WTC11 (cell line): ENCODE data around the gene PDE11A. TPM values are rescaled to one million over a fixed set of nuclear protein-coding genes. Genes with fewer than 3 reads are reported as not detected.

Experiments used
- ATAC-seq: fragments of 200-7000 bp; cut with Tn5 transposase; 2 replicates; pipeline ENCODE4 v1.10.0; 2021; ENCODE audit warnings: mild to moderate bottlenecking, moderate library complexity
- CTCF ChIA-PET: fragments of 300-600 bp; sonication (Branson Sonifier 250); formaldehyde crosslinking; loops from one replicate; lab custom pipeline; 2021; ENCODE audit warnings: antibody characterized with exemption; lab: Charles Lee
- POLR2A ChIA-PET: fragments of 350-600 bp; sonication (Branson Sonifier 250); formaldehyde crosslinking; loops from one replicate; lab custom pipeline; 2021; ENCODE audit warnings: antibody characterized with exemption; lab: Charles Lee
- DNase-seq: peaks from one replicate; pipeline ENCODE4 v3.0.0; 2021; ENCODE audit warnings: low spot score
- H3K27ac Mint-ChIP-seq: 2 replicates; pipeline ENCODE4 v1.8.0; 2021; ENCODE audit warnings: mixed read lengths
- H3K27me3 Mint-ChIP-seq: 2 replicates; pipeline ENCODE4 v1.8.0; 2021; ENCODE audit warnings: low read depth, mild to moderate bottlenecking, moderate library complexity, mixed read lengths
- H3K36me3 Mint-ChIP-seq: 2 replicates; pipeline ENCODE4 v1.8.0; 2021; ENCODE audit warnings: mixed read lengths
- H3K4me1 Mint-ChIP-seq: 2 replicates; pipeline ENCODE4 v1.8.0; 2022; ENCODE audit warnings: mixed read lengths
- H3K4me3 Mint-ChIP-seq: 2 replicates; pipeline ENCODE4 v1.8.0; 2021; ENCODE audit warnings: mild to moderate bottlenecking, moderate library complexity, mixed read lengths
- H3K9me3 Mint-ChIP-seq: 2 replicates; pipeline ENCODE4 v1.8.0; 2021; ENCODE audit warnings: mixed read lengths
- ATF1 ChIP-seq: sonication (generic); formaldehyde crosslinking; IDR thresholded peaks from 2 replicates; pipeline ENCODE4 v1.8.1; 2023; ENCODE audit warnings: mild to moderate bottlenecking, moderate library complexity, missing genetic modification reagents
- ELF4 ChIP-seq: sonication (generic); formaldehyde crosslinking; IDR thresholded peaks from 2 replicates; pipeline ENCODE4 v1.8.1; 2022; ENCODE audit warnings: low read depth, mild to moderate bottlenecking, moderate library complexity, missing genetic modification reagents
- FOXJ3 ChIP-seq: sonication (generic); formaldehyde crosslinking; IDR thresholded peaks from 2 replicates; pipeline ENCODE4 v1.9.0; 2021; ENCODE audit warnings: missing genetic modification reagents, mild to moderate bottlenecking, borderline replicate concordance
- GTF2I ChIP-seq: fragments of 250-450 bp; sonication (Bioruptor Pico); conservative IDR thresholded peaks from 2 replicates; pipeline ENCODE4 v1.4.0; 2021; ENCODE audit warnings: mild to moderate bottlenecking
- MYBL2 ChIP-seq: sonication (generic); formaldehyde crosslinking; IDR thresholded peaks from 2 replicates; pipeline ENCODE4 v1.8.1; 2023; ENCODE audit warnings: mild to moderate bottlenecking, moderate library complexity, missing genetic modification reagents
- NR1H2 ChIP-seq: sonication (generic); formaldehyde crosslinking; IDR thresholded peaks from 2 replicates; pipeline ENCODE4 v1.9.0; 2021; ENCODE audit warnings: mild to moderate bottlenecking, moderate library complexity, missing genetic modification reagents
- NR2C2 ChIP-seq: sonication (generic); formaldehyde crosslinking; IDR thresholded peaks from 2 replicates; pipeline ENCODE4 v1.8.0; 2022; ENCODE audit warnings: mild to moderate bottlenecking, missing genetic modification reagents
- OVOL2 ChIP-seq: fragments of 250-450 bp; sonication (Bioruptor Pico); IDR thresholded peaks from 2 replicates; pipeline ENCODE4 v1.9.0; 2021; ENCODE audit warnings: mild to moderate bottlenecking, borderline replicate concordance
- SMAD4 ChIP-seq: sonication (generic); formaldehyde crosslinking; IDR thresholded peaks from 2 replicates; pipeline ENCODE4 v1.8.0; 2022; ENCODE audit warnings: mild to moderate bottlenecking, missing genetic modification reagents
- TEAD1 ChIP-seq: sonication (generic); formaldehyde crosslinking; IDR thresholded peaks from 2 replicates; pipeline ENCODE4 v1.8.0; 2022; ENCODE audit warnings: mild to moderate bottlenecking, missing genetic modification reagents
- ZNF219 ChIP-seq: sonication (generic); formaldehyde crosslinking; IDR thresholded peaks from 2 replicates; pipeline ENCODE4 v1.8.0; 2023; ENCODE audit warnings: missing genetic modification reagents, mild to moderate bottlenecking, borderline replicate concordance
- ZNF396 ChIP-seq: fragments of 250-450 bp; sonication (Bioruptor Pico); IDR thresholded peaks from 2 replicates; pipeline ENCODE4 v1.8.0; 2021; ENCODE audit warnings: mild to moderate bottlenecking, moderate library complexity, borderline replicate concordance
- total RNA-seq: library from RNA; stranded (reverse); gene quantifications from 3 replicates; pipeline ENCODE4 v1.2.3, GENCODE V29; 2021
- TF ChIP-seq, protein P1 (sequence below): sonication (generic); formaldehyde crosslinking; IDR thresholded peaks from 2 replicates; pipeline ENCODE4 v1.8.1; 2023; ENCODE audit warnings: mild to moderate bottlenecking, missing genetic modification reagents, borderline replicate concordance
- TF ChIP-seq, protein P2 (sequence below): sonication (generic); formaldehyde crosslinking; IDR thresholded peaks from 2 replicates; pipeline ENCODE4 v1.8.0; 2022; ENCODE audit warnings: mild to moderate bottlenecking, missing genetic modification reagents
- TF ChIP-seq, protein P3 (sequence below): sonication (generic); formaldehyde crosslinking; IDR thresholded peaks from 2 replicates; pipeline ENCODE4 v1.8.1; 2022; ENCODE audit warnings: mild to moderate bottlenecking, moderate library complexity, missing genetic modification reagents
- TF ChIP-seq, protein P4 (sequence below): sonication (generic); formaldehyde crosslinking; IDR thresholded peaks from 2 replicates; pipeline ENCODE4 v1.8.0; 2023; ENCODE audit warnings: missing genetic modification reagents
- TF ChIP-seq, protein P5 (sequence below): fragments of 200-600 bp; IDR thresholded peaks from 2 replicates; pipeline ENCODE4 v1.8.0; 2022; ENCODE audit warnings: antibody characterized with exemption
- TF ChIP-seq, protein P6 (sequence below): sonication (generic); formaldehyde crosslinking; IDR thresholded peaks from 2 replicates; pipeline ENCODE4 v1.8.1; 2023; ENCODE audit warnings: mild to moderate bottlenecking, missing genetic modification reagents
- TF ChIP-seq, protein P7 (sequence below): sonication (generic); formaldehyde crosslinking; IDR thresholded peaks from 2 replicates; pipeline ENCODE4 v1.8.0; 2023; ENCODE audit warnings: mild to moderate bottlenecking, missing genetic modification reagents
- TF ChIP-seq, protein P8 (sequence below): sonication (generic); formaldehyde crosslinking; IDR thresholded peaks from 2 replicates; pipeline ENCODE4 v1.8.1; 2022; ENCODE audit warnings: mild to moderate bottlenecking, missing genetic modification reagents, moderate library complexity, borderline replicate concordance
- TF ChIP-seq, protein P9 (sequence below): sonication (generic); formaldehyde crosslinking; IDR thresholded peaks from 2 replicates; pipeline ENCODE4 v1.8.1; 2023; ENCODE audit warnings: mild to moderate bottlenecking, missing genetic modification reagents, moderate library complexity

PDE11A gene
- total RNA-seq, 1 experiment from 2014 or later: 0.13 TPM

DNA sequence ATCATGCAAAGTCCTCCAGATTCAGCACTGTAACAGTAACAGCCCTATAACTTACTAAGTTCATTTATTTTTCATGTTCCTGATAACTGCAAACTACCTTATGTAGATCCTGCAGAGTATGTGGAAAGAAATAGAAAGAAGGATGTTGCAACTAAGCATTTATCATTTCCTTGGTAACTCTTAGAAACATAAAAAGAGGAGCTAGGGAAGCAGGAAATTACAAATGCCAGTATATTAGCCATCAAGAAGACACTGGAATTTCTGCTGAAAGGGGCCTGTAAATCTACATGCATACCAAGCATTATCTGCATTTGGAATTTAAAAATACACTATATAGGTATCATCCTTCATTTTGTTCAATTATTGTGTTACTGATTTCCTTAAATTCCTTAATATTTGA is 66.8 kb downstream of the PDE11A start (continued):
- TF ChIP-seq, protein P1, sequence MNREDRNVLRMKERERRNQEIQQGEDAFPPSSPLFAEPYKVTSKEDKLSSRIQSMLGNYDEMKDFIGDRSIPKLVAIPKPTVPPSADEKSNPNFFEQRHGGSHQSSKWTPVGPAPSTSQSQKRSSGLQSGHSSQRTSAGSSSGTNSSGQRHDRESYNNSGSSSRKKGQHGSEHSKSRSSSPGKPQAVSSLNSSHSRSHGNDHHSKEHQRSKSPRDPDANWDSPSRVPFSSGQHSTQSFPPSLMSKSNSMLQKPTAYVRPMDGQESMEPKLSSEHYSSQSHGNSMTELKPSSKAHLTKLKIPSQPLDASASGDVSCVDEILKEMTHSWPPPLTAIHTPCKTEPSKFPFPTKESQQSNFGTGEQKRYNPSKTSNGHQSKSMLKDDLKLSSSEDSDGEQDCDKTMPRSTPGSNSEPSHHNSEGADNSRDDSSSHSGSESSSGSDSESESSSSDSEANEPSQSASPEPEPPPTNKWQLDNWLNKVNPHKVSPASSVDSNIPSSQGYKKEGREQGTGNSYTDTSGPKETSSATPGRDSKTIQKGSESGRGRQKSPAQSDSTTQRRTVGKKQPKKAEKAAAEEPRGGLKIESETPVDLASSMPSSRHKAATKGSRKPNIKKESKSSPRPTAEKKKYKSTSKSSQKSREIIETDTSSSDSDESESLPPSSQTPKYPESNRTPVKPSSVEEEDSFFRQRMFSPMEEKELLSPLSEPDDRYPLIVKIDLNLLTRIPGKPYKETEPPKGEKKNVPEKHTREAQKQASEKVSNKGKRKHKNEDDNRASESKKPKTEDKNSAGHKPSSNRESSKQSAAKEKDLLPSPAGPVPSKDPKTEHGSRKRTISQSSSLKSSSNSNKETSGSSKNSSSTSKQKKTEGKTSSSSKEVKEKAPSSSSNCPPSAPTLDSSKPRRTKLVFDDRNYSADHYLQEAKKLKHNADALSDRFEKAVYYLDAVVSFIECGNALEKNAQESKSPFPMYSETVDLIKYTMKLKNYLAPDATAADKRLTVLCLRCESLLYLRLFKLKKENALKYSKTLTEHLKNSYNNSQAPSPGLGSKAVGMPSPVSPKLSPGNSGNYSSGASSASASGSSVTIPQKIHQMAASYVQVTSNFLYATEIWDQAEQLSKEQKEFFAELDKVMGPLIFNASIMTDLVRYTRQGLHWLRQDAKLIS (CRISPR knock-in tag): no peak
- TF ChIP-seq, protein P2, sequence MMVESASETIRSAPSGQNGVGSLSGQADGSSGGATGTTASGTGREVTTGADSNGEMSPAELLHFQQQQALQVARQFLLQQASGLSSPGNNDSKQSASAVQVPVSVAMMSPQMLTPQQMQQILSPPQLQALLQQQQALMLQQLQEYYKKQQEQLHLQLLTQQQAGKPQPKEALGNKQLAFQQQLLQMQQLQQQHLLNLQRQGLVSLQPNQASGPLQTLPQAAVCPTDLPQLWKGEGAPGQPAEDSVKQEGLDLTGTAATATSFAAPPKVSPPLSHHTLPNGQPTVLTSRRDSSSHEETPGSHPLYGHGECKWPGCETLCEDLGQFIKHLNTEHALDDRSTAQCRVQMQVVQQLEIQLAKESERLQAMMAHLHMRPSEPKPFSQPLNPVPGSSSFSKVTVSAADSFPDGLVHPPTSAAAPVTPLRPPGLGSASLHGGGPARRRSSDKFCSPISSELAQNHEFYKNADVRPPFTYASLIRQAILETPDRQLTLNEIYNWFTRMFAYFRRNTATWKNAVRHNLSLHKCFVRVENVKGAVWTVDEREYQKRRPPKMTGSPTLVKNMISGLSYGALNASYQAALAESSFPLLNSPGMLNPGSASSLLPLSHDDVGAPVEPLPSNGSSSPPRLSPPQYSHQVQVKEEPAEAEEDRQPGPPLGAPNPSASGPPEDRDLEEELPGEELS (CRISPR knock-in tag): no peak
- TF ChIP-seq FOXJ3 (CRISPR knock-in tag) (no peak), ELF4 (CRISPR knock-in tag) (no peak), ZNF396 (CRISPR knock-in tag) (no peak)
- TF ChIP-seq, protein P3, sequence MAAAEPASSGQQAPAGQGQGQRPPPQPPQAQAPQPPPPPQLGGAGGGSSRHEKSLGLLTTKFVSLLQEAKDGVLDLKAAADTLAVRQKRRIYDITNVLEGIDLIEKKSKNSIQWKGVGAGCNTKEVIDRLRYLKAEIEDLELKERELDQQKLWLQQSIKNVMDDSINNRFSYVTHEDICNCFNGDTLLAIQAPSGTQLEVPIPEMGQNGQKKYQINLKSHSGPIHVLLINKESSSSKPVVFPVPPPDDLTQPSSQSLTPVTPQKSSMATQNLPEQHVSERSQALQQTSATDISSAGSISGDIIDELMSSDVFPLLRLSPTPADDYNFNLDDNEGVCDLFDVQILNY (CRISPR knock-in tag): no peak

DNA sequence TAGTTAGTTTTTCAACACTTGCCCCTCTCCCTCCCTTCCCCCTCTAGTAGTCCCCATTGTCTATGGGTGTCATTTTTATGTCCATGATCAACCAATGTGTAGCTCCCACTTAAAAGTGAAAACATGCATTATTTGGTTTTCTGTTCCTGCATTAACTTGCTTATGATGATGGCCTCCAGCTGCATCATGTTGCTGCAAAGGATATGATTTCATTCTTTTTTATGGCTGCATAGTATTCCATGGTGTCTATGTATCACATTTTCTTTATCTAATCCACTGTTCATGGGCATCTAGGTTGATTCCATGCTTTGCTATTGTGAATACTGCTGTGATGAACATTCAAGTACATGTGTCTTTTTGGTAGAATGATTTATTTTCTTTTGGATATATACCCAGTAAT is 70.5 kb downstream of the PDE11A start:
- peaks cover 6% of the 10 kb centered on the region; the same call in 1 of the 2 replicates for H3K4me1 Mint-ChIP-seq
- no peak overlapping the region for H3K27ac Mint-ChIP-seq
- no peak for ATAC-seq
- CTCF ChIA-PET: no interaction called here
- POLR2A ChIA-PET: no interaction called here
- DNase-seq: no peak
- peaks cover 4% of the 10 kb centered on the region for H3K9me3 Mint-ChIP-seq
- no peak overlapping the region for H3K4me3 Mint-ChIP-seq
- no peaks in the 10 kb centered on the region for H3K36me3 Mint-ChIP-seq
- no peaks in the 10 kb centered on the region for H3K27me3 Mint-ChIP-seq
- TF ChIP-seq ATF1 (CRISPR knock-in tag) (no peak), OVOL2 (CRISPR knock-in tag) (no peak), TEAD1 (CRISPR knock-in tag) (no peak), GTF2I (CRISPR knock-in tag) (no peak), ZNF219 (CRISPR knock-in tag) (no peak), MYBL2 (CRISPR knock-in tag) (no peak), SMAD4 (CRISPR knock-in tag) (no peak), NR2C2 (CRISPR knock-in tag) (no peak), NR1H2 (CRISPR knock-in tag) (no peak)
- TF ChIP-seq, protein P4, sequence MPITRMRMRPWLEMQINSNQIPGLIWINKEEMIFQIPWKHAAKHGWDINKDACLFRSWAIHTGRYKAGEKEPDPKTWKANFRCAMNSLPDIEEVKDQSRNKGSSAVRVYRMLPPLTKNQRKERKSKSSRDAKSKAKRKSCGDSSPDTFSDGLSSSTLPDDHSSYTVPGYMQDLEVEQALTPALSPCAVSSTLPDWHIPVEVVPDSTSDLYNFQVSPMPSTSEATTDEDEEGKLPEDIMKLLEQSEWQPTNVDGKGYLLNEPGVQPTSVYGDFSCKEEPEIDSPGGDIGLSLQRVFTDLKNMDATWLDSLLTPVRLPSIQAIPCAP (CRISPR knock-in tag): no peak
- TF ChIP-seq, protein P5, sequence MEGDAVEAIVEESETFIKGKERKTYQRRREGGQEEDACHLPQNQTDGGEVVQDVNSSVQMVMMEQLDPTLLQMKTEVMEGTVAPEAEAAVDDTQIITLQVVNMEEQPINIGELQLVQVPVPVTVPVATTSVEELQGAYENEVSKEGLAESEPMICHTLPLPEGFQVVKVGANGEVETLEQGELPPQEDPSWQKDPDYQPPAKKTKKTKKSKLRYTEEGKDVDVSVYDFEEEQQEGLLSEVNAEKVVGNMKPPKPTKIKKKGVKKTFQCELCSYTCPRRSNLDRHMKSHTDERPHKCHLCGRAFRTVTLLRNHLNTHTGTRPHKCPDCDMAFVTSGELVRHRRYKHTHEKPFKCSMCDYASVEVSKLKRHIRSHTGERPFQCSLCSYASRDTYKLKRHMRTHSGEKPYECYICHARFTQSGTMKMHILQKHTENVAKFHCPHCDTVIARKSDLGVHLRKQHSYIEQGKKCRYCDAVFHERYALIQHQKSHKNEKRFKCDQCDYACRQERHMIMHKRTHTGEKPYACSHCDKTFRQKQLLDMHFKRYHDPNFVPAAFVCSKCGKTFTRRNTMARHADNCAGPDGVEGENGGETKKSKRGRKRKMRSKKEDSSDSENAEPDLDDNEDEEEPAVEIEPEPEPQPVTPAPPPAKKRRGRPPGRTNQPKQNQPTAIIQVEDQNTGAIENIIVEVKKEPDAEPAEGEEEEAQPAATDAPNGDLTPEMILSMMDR: no peak
- TF ChIP-seq, protein P6, sequence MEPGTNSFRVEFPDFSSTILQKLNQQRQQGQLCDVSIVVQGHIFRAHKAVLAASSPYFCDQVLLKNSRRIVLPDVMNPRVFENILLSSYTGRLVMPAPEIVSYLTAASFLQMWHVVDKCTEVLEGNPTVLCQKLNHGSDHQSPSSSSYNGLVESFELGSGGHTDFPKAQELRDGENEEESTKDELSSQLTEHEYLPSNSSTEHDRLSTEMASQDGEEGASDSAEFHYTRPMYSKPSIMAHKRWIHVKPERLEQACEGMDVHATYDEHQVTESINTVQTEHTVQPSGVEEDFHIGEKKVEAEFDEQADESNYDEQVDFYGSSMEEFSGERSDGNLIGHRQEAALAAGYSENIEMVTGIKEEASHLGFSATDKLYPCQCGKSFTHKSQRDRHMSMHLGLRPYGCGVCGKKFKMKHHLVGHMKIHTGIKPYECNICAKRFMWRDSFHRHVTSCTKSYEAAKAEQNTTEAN (CRISPR knock-in tag): no peak
- TF ChIP-seq, protein P7, sequence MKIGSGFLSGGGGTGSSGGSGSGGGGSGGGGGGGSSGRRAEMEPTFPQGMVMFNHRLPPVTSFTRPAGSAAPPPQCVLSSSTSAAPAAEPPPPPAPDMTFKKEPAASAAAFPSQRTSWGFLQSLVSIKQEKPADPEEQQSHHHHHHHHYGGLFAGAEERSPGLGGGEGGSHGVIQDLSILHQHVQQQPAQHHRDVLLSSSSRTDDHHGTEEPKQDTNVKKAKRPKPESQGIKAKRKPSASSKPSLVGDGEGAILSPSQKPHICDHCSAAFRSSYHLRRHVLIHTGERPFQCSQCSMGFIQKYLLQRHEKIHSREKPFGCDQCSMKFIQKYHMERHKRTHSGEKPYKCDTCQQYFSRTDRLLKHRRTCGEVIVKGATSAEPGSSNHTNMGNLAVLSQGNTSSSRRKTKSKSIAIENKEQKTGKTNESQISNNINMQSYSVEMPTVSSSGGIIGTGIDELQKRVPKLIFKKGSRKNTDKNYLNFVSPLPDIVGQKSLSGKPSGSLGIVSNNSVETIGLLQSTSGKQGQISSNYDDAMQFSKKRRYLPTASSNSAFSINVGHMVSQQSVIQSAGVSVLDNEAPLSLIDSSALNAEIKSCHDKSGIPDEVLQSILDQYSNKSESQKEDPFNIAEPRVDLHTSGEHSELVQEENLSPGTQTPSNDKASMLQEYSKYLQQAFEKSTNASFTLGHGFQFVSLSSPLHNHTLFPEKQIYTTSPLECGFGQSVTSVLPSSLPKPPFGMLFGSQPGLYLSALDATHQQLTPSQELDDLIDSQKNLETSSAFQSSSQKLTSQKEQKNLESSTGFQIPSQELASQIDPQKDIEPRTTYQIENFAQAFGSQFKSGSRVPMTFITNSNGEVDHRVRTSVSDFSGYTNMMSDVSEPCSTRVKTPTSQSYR: no peak
- TF ChIP-seq, protein P8, sequence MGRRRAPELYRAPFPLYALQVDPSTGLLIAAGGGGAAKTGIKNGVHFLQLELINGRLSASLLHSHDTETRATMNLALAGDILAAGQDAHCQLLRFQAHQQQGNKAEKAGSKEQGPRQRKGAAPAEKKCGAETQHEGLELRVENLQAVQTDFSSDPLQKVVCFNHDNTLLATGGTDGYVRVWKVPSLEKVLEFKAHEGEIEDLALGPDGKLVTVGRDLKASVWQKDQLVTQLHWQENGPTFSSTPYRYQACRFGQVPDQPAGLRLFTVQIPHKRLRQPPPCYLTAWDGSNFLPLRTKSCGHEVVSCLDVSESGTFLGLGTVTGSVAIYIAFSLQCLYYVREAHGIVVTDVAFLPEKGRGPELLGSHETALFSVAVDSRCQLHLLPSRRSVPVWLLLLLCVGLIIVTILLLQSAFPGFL (CRISPR knock-in tag): no peak
- TF ChIP-seq, protein P9, sequence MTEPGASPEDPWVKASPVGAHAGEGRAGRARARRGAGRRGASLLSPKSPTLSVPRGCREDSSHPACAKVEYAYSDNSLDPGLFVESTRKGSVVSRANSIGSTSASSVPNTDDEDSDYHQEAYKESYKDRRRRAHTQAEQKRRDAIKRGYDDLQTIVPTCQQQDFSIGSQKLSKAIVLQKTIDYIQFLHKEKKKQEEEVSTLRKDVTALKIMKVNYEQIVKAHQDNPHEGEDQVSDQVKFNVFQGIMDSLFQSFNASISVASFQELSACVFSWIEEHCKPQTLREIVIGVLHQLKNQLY: no peak
